ENCODE results near the gene C15orf62.

The C15orf62 gene, protein sequence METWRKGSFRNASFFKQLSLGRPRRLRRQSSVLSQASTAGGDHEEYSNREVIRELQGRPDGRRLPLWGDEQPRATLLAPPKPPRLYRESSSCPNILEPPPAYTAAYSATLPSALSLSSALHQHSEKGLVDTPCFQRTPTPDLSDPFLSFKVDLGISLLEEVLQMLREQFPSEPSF

DNA sequence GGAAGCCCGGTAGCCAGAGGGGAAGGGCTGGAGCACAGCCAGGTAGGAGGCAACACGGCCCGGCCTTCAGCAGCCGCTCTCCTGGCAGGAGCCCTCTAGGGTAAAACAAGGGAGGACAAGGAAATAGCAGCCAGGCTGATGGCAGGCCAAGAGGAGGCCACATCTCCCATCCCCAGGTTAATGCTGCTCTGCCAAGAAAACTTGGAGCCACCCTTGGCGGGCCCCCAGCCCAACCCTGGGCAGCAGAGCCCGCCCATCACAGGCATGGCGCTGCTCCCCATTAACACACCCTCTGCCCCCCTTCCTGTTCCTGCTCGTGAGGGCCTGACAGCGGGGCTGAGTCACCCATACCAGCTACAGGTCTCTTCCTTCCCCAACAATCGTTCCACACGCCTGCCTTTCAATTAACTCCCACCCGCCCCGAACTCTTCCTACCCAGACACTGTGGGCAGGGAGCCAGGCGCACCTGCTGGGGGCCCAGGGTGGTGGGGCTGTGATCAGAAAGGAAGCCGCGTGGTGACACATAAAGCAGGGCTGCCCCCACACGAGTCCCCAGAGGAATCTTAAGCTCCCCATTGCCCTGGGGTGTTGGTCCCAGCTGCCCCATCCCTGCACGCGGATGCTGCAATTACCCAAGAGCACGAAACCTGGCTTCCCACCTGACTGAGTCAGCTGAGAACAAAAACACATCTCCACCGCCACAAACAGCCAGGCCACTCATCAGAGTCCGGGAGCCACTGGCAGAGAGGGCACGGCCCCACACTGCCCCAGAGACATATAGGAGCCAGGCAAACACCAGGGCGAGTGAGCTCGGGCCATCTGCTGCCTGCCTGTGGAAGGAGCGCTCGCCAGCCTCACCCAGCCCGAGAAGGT, at the start of gene C15orf62:
Gene C15orf62, plus strand, starts transcription at position 707 of the 873 bp plus-strand sequence. CDS start 516 bp downstream, outside the sequence.
- peak; percentile 65 for DNase-seq (ENCODE audit: low read depth)

DNA sequence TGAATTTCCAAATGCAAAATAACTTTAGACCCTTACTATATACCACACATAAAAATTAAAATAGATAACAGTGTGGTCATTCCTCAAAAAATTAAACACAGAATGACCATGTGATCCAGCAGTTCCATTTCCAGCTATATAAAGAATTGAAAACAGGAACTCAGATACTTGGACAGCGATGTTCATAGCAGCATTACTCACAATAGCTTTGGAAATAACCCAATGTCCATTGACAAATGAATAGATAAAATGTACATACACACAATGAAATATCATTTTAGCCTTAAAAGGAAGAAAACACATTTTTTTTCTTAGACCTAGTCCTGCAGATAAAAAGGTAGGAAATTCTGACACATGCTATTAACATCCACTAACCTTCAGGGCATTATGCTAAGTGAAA, 48.1 kb upstream of the C15orf62 start:
- DNase-seq (ENCODE audit: low read depth): no peak

DNA sequence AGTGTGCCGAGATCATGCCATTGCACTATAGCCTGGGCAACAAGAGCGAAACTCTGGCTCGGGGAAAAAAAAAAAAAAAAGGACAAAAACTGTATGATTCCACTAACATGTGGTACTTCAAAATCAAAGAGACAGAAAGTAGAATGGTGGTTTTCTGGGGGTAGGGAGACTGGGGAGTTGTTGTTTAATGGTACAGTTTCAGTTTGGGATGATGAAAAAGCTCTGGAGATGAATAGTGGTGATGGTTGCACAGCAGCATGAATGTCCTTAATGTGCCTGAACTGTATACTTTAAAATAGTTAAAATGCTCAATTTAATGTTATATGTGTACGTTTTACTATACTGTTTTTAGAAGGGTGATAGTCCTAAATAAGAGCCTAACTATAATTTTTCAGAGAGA, 47.4 kb upstream of the C15orf62 start:
- no peak for DNase-seq (ENCODE audit: low read depth)

DNA sequence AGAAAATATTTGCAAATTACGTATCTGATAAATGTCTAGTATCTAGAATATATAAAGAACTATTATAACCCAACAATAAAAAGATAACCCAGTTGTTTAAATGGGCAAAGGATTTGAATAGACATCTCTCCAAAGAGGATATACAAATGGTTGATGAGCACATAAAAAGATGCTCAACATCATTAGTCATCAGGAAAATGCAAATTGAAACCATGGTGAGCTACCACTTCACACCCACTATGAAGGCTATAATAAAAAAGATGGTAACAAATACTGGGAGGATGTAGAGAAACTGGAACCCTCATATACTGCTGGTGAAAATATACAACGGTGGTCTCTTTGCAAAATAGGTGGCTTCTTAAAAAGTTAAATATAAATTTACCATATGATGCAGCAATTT, 46.8 kb upstream of the C15orf62 start:
- DNase-seq (ENCODE audit: low read depth): no peak

DNA sequence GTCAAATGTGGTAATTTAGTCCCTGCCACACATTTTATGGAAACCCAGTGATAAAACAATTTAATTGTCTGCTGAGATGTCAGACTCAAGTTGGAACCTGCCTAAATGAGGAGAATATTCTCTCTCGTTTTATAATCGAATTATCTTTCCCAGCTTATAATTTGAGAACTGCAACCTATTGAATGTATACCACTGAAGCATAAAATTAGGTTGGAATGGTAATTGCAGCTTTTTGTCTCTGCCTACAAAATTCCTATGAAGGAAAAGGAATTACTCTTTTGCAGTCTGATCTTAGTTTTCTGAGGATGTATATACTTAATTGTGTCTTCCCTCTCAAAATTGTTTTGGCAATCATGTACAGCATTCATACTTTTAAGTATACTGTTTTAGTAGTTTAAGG, 45.9 kb upstream of the C15orf62 start:
- no peak for DNase-seq (ENCODE audit: low read depth)

DNA sequence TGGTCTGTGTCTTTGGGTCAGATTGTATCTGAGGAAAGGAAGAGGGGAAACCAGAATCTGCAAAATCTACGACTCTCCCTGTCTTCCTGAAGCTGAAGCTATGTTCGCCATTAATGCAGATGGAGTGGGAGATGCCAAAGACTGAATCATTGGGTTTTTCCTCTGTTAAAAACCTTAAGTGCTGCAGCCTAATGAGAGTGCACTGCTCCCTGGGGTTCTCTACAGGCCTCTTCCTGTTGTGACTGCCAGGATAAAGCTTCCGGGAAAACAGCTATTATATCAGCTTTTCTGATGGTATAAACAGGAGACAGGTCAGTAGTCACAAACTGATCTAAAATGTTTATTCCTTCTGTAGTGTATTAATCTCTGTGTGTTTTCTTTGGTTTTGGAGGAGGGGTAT, 38.7 kb upstream of the C15orf62 start:
- no peak for DNase-seq (ENCODE audit: low read depth)

DNA sequence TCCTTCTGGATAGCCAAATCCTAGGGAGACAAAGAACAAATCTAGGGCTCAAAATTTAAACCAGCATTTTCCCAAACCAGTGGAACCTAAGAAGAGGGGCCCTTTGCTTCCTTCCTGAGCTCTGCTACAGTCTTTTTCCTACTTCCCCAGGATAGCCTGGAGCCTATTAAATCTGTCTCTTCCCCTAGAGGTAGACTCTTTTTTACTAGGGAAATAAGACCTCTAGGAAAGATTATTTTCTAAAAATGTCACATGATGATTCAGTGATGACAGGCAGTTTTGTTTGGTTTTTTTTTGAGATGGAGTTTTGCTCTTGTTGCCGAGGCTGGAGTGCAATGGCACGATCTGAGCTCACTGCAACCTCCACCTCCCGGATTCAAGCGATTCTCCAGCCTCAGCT, 33.2 kb upstream of the C15orf62 start:
- no peak for DNase-seq (ENCODE audit: low read depth)

DNA sequence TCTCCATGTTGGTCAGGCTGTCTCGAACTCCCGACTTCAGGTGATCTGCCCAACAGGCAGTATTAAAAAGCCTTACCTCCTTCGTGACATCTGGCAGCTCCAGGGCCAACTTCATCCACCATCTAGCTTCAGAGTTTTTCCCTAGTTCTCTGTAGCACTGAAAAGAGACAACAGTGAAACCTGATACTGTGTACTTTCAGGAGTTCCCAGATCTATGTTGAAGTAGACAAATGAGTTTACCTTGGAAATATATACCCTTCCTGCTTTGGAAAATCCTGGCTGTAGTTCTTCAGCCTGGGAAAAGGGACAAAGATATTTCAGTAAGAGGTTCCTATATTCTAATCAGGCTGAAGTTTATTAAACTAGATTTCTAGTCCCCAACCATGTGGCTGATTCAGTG, 32.7 kb upstream of the C15orf62 start:
- no peak for DNase-seq (ENCODE audit: low read depth)

DNA sequence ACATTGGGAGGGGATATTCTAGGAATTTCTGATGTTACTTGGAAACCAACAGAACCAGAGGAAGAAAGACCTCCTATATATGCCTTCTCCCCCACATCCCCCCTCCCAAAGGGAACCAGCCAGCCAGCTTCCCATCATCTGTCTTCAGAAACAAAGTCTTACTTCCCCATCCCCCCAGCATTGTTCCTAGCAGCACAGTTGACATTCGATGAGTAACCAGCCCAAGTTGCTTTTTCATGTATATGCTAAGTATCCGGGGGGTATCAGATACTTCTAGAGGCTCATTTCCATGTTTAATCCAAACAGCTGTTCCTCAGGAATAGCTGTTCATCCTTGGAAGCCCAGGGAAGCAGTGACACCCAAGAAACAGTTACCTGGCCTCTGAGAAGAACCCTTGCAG, 30.7 kb upstream of the C15orf62 start:
- DNase-seq (ENCODE audit: low read depth): no peak

DNA sequence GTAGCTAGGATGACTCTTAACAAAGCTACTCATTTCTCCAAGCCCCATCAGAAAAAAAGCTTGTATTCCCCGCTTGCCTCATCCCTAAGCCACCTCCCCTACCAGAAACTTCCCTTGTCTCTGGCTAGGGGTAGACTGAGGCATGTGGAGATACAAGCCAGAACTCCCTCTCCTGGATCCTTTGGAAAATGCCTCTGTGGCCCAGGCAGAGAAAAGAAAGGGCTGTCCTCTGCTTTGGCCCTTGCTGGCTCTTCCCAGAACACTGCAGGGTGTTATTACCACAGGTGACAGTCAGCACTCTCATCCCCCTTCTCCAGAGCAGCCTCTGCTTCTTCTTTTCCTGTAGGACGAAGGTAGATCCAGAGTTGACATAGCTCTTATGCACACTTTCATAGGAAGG, 29.9 kb upstream of the C15orf62 start:
- no peak for DNase-seq (ENCODE audit: low read depth)

DNA sequence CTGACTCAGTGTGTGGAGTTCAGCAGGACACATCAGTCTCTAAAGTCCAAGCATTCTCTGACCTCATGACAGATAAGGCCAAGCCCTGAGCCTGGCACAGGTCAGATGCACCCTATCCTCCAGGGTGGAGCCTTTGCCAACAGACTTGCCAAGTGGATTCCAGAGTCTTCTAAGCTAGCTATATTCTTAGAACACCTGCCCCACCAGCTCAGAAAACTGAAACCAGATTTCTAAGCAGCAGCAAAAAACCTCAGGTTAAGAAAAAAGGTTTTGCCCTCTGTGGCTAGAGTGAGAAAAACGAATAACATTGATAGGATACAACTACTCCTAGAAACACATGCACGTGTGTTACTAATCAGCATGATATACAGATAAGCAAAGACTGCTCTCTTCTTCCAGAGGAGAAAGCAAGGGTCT, 26.3 kb upstream of the C15orf62 start:
- no peak for DNase-seq (ENCODE audit: low read depth)

DNA sequence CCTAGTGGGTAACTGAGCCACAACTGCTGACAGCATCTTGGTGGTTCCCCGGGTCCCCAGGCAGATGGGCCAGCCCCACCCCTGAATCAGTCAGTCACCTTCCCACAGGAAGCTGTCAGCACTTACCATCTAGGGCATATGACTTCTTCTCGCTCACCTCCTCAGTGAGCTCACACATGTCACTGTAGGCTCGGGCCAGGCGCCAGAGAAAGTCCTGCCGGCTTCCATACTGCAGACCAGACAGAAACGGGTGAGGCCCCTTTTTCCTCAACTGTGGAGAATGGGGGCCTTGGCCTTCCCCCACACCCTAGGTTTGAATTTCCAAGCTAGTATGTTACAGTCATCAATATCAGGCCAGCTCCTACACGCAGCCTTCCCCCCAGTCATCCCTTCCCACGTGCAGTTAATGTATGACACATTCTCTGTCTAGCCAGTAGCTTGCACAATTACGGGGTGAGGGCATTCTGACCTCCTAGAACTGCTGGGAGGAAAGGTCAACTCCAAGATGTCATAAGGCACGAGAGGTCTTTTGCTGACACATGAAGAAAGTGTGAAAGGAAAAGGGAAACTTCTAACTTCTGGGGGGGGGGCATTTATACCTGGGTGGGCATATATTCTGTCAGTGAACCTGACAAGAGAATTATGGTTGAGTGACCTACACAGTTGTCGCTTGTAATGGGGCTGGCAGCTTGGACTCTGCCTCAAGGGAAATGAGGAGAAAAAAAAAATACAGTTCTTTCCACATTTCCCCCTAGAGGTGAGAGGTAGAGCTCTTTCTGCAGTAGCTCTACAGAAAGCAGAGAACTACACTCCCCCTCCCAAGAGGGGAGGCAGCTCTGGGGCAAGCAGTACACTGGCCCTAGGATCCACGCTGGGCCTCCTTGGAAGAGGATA, 25.6 kb upstream of the C15orf62 start:
- peak; percentile 57 for DNase-seq (ENCODE audit: low read depth)

DNA sequence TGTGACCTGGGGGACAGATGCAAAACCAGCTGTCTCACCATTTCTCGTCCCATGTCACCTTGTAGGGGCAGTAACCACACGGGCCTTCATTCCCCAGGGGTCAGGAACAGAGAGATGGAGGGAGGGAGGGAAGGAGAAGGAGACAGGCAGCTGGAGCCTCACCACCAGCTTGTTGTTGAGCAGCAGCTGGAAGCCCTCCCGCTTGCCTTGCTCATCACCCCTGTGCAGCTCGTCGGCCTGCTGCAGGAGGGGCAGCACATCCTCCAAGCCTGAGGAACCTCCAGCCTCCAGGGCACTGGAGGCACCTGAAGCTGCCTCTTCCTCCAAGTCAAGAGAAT, 25.0 kb upstream of the C15orf62 start:
- DNase-seq (ENCODE audit: low read depth): no peak

DNA sequence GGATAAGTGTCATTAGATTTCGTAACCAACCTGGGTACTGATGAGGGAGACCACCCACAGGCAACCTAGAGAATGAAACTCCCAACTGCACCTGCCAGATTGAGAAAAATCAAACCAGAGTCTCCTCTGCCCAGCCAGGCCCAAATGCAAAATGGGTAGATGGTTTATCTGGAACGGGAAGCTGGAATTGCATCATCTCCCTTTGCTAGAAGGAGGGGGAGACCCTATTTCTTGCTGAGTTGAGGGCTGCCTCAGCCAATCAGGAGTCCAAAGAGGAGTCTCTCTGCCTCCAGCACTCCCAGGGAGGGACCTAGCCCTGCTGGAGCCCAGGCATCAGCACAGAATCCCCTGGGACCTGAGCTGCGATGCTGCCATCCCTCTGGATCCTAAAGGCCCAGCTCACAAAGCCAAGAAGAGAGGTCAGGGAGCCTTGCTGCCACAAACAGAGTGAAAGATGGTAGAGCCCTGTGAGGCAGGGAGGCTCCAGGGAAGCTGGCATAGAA, 22.8 kb upstream of the C15orf62 start:
- DNase-seq (ENCODE audit: low read depth): no peak

DNA sequence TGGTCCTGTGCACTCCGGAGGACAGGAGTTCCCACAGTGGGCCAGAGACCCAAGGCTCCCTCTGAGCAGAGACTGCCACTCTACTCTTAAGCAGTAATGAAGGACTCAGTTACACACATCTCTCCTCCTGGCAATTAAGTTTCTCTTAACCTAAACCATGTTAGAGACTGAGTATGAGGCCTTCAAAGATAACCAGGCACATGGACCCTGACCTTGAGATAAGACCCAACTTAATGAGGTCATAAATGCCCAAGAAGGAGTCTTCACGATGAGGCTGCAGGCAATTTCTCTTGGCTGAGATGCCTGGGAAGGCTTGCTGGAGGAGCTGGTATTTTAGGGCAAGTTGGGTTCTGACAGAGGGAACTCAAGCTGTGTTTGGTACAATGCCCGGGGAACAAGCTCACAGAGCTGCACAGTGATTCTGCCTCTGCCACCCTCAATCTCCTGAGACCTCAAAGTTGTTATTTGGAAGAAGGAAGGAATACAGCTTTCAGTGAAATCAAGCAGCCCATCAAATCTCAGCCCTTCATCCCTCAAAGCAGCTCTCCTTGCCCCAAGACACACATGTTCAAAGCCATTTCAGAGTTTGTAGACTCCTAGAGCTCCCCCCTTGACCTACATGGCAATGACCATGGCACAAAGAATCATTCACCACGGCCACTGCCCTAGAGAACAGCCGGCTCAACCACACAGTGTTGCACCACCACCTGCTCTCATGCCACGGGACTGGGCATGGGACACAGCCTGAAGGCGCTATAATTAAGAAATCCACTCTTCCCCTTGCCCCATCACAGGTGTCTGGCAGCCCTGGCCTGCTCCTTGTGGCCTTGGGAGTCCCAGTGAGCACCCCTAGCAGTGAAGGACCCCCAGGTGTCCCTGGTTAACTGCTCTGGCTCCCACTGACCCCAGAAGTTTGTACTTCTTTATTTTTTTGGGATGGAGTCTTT, 21.8 kb upstream of the C15orf62 start:
- no peak for DNase-seq (ENCODE audit: low read depth)

DNA sequence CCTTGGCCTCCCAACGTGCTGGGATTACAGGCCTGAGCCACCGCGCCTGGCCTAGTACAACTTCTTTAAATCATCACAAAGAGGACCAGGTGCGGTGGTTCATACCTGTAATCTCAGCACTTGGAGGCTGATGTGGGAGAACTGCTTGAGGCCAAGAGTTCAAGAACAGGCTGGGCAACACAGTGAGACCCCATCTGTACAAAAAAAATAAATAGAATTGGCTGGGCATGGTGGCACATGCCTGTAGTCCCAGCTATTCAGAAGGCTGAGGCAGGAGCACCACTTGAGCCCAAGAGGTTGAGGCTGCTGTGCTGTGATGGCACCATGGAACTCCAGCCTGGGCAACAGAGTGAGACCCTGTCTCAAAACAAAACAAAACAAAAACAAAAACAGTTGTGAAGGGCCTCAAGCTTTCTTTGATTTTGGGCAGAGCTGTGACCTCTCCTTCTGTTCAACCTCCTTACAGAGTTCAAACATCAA, 20.6 kb upstream of the C15orf62 start:
- no peak for DNase-seq (ENCODE audit: low read depth)

DNA sequence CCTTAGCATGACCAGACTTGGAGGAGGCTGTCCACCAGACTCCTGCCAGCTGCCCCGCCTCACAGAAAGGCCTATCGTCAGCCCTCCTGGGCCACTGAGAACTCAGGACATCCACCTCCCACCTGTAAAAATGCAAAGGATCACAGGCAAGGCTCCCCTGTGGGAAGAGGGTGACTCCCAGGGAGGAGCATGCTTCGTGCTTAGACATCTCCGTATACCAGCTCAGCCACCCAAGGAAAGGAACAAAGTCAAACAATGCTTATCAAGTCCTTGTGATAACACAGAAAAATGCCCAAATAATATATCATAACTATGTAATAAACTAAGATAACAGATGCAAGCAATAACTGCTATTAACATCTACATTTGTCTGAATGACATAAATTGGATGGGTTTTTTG, 18.9 kb upstream of the C15orf62 start:
- no peak for DNase-seq (ENCODE audit: low read depth)

DNA sequence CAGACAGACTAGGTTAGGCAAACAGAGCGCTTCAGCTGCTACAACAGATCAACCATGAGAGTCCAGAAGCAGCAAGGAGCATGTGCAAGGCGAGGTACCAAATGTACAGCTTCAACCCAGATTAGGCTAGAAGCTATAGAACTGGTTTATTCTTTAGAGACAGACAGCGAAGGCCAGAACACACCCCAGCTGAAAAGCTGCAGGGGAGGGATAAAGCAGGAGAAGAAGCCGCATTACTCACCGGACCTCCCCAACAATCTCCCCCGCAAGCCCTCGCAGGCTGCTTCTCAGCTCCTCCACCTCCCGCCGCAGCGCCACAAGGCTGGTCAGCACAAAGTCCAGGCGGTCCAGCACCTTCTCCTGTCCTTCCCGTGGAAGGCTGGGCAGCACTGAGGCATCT, 18.0 kb upstream of the C15orf62 start:
- no peak for DNase-seq (ENCODE audit: low read depth)

DNA sequence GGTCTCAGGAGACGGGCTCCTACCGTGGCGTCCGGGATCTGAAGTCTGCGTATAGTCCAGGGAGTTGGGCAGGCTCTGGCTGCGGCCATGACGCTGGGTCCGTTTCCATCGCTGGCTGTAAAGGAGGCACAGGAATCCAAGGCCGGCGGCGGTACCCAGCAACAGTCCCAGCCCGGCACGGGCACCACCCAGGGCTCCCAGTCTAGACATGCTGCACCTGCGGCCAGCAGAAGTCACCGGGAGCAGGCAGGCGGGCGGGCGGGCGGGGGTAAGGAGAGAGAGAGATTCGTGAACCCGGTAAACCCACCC, 15.3 kb upstream of the C15orf62 start:
- DNase-seq (ENCODE audit: low read depth): no peak

DNA sequence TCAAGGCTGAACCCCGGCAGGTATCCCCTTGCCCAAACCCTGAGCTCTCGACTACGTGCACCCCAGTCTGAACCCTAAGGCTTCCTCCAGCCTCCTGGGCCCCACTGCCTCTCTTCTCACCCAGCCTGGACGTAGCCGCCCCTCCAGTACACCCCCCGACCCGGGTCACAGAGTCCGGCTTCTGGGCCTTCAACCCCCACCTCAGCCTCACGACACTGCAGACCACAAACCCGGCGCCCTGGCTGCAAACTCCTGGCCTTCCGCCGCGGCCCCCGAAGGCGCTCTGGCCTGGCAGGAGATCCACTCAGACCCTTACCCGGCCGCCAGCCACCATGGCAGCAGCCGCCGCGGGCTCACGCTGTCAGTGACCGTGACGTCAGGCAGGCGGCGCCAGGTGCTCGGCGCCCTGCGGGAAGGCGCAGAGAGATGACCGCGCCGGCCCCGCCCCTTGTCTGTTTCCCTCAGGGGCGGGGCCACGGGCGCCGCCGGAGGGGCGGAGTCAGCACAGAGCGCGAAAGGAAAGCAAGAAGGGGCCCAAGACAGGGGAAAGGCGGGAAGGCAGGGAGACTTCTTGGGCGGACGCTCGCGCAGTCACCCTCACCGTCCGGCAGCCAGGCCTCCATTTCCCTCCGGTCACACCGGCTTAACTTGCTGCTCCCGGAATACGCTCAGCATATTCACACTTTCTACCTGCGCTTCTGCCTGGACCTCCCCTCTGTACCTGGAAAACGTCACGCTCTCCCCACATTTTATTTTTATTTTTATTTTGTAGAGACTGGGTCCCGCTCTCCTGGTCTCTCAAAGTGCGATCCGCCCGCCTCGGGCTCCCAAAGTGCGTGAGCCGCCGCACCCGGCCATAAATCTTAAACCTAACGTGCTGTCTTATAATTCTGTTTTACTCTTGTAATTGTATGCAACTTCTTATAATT, 14.6 kb upstream of the C15orf62 start, which contains the start of gene RMDN3:
Gene RMDN3, minus strand, starts transcription at position 372 of the 929 bp plus-strand sequence. CDS start 471 bp downstream, outside the sequence.
- DNase-seq (ENCODE audit: low read depth): peak; percentile 91
